ENCODE results near the gene SLCO2A1. TPM values are rescaled to one million over a fixed set of nuclear protein-coding genes. Genes with fewer than 3 reads are reported as not detected.

Gene SLCO2A1
- total and polyA plus RNA-seq, 11 donors: 2.8 to 28.4 (median 13.9) TPM

DNA sequence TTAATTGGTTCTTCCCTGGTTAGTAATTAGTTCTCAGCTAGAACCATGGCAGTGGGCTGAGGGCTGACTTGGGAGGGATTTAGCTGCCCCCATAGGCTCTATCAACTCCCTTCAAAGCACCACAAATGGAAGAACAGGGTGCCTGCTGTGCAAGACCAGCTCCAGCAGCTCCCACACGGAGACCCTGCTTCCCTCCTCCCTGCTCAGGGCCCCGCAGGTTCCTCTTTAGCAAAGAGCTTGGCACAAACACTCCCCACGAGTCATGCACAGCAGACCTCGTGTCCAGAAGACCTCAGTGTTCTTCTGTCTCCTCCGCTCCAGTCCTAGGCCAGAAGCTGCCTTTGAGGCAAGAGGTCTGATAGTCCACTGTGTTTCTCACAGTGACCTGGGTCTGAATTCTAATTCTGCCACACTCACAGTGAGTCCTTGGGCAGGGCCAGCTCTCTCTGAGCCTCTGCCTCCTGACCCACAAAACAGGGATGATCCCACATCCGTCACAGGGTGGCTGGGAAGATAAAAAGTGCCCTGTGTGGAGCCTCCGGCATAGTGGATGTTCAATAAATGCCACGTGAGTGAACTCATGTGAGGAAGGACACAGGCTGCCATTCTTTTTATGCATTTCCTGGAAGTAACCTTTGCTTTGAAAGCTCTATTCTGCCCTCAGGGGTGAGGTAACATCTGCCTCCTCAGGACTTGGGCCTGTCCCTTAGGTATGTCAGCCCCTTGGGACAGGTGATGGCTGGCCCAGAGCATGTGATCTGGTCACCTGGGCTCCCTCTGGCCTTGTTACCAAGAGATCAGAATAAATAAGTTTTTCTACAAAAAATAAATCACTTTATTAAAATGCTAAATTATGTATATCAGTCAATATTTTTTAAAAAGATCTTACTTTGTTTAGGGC, 141.7 kb downstream of the SLCO2A1 start:
- H3K4me3 ChIP-seq: no peak overlapping the region
- intact Hi-C loops (cut with DNase I): no loop called here
- no peaks in the 10 kb centered on the region for H3K27me3 ChIP-seq
- no peak for DNase-seq
- H3K36me3 ChIP-seq: no peaks in the 10 kb centered on the region
- WGBS, 4 donors: 45 to 48% (median 48%) methylated on average over 6 to 8 of the region's 8 CpGs
- no peak for TF ChIP-seq POLR2A (IDR thresholded peaks at IDR 0.05)
- TF ChIP-seq, protein P1, sequence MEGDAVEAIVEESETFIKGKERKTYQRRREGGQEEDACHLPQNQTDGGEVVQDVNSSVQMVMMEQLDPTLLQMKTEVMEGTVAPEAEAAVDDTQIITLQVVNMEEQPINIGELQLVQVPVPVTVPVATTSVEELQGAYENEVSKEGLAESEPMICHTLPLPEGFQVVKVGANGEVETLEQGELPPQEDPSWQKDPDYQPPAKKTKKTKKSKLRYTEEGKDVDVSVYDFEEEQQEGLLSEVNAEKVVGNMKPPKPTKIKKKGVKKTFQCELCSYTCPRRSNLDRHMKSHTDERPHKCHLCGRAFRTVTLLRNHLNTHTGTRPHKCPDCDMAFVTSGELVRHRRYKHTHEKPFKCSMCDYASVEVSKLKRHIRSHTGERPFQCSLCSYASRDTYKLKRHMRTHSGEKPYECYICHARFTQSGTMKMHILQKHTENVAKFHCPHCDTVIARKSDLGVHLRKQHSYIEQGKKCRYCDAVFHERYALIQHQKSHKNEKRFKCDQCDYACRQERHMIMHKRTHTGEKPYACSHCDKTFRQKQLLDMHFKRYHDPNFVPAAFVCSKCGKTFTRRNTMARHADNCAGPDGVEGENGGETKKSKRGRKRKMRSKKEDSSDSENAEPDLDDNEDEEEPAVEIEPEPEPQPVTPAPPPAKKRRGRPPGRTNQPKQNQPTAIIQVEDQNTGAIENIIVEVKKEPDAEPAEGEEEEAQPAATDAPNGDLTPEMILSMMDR (IDR thresholded peaks at IDR 0.05): no peak
- H3K9me3 ChIP-seq: no peaks in the 10 kb centered on the region
- no peak overlapping the region for H3K27ac ChIP-seq
- peak in 1 of 4 donors; percentile 32 for ATAC-seq
- H3K4me1 ChIP-seq: peaks cover 0 to 48% (median 12%) of the 10 kb centered on the region in 12 donors

DNA sequence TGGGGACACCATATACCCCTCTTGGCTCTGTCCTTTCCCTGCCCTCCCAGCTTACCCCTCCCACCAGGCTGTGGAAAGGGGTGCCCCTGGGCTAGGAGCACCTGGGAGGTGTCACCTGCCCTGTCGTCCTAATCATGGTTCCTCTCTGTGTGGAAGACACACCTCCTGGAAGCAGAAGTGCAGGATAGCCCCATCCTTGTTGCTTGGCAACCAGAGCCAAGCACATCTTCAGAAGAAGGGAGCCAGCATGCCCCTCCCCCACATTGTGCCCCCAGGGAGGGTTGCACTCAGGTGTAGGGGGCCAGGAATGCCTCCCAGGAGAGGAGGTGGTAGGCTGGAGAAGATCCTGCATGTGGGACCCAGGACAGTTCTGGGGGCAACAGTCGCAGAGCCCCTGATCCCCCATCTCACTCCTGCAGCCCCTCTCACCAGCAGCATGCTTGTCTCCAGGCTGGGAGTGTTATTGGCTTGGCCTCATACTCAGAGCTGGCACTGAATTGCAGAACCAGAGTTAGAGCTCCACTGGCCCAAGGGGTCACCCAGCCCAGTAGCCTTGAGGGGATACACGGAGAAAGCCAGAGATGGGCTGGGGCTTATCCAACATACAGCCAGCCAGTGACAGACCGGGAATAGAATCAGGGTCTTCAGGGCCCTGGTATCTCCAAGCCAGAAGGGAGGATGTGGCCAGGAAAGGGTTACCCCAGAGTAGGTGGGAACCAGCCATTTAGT, 142.5 kb downstream of the SLCO2A1 start:
- TF ChIP-seq, protein P1 (IDR thresholded peaks at IDR 0.05): no peak
- no peak for TF ChIP-seq POLR2A (IDR thresholded peaks at IDR 0.05)
- Histone ChIP-seq H3K9me3 (peaks cover 0 to under 1% (median 0%) of the 10 kb centered on the region in 12 donors), H3K27me3 (no peaks in the 10 kb centered on the region), H3K4me3 (no peak overlapping the region), H3K27ac (no peak overlapping the region), H3K36me3 (no peaks in the 10 kb centered on the region), H3K4me1 (peaks cover 0 to 48% (median 11%) of the 10 kb centered on the region in 12 donors)
- no peak for ATAC-seq
- no peak for DNase-seq
- intact Hi-C loops (cut with DNase I): no loop called here
- 71 to 84% (median 80%) methylated on average over 3 to 4 of the region's 4 CpGs for WGBS, 4 donors

DNA sequence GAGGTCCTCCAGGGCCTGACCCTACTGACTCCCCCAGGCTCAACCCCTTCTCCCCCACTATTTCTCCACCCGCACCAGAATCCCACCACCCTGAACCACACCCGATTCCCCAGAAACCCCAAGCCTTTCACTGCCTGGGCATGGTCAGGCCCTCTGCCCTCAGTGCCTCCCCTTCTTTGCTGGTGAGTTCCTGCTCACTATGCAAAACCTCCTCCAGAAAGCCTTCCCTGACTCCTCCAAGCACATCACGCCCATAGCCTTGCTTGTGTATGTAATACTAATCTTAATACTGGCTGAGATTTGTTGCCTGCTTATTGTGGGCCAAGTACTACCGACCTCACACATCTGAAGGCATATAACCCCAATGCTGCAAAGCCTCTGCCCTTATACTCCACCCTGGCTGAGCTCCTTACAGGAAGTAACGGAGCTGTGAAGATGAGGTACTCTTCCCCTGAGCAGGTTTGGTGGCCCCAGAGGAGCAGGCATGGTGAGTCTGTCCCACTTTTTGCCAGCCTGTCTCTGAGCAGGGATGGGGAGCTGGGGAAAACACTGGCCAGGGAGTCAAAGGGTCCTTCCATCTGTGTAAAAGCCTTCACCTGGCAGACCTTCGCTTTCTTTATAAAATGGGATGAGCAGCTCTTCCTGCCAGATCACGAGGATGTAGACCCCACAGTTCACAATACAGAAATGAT, 143.5 kb downstream of the SLCO2A1 start:
- intact Hi-C loops (cut with DNase I): no loop called here
- WGBS, 4 donors: 86 to 93% (median 92%) methylated on average over 7 of the region's 7 CpGs
- Histone ChIP-seq H3K4me1 (peaks cover 0 to 41% (median 9%) of the 10 kb centered on the region in 12 donors), H3K27ac (no peak overlapping the region), H3K4me3 (no peak overlapping the region), H3K27me3 (no peaks in the 10 kb centered on the region), H3K9me3 (peaks cover 0 to 8% (median 0%) of the 10 kb centered on the region in 12 donors), H3K36me3 (no peaks in the 10 kb centered on the region)
- TF ChIP-seq, protein P1 (IDR thresholded peaks at IDR 0.05): no peak
- TF ChIP-seq POLR2A (IDR thresholded peaks at IDR 0.05): no peak
- no peak for ATAC-seq
- no peak for DNase-seq
